ENCODE results near the gene TREML4. TPM values are rescaled to one million over a fixed set of nuclear protein-coding genes. Genes with fewer than 3 reads are reported as not detected.

Gene TREML4
- total and polyA plus RNA-seq, 2 donors (not counting 1 experiment from before 2014, with no cell fraction given), result 1.7 TPM; not detected in 1

DNA sequence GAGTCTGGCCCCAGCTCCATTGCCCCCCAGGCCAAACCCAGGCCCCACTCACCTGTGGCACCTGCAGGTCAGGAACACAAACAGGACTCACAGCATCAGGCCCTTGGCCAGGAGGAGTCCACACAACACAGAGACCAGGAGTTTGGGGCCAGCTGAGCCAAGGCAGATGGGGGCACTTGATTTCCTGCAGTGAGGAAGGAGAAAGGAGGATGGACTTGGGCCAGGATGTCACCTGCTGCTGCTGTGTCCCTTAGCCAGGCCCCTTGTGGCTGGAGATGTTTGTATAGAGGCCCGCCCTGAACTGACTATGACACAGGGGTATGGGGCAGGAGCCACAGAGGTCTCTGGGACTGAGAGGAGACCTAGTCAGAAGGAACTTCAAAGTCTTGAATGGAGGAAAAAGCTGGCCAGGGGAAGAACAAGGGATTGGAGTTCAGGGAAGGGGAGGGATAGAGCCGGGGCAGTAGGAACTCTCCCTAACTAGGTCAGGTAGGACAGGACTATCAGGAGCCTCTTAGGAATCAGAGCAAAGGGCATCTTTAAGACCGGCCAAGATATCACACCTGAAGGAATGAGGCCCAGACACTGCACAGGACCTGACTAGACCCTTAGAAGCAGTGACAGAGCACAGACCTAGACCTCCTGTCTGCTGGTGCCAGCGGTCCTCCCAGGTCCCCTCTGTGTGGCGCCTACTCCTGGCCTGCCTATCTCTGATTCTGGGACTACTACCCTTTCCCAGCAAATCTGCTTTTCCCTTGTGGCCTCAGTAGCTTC, 18.4 kb upstream of the TREML4 start:
- ATAC-seq (ENCODE audit: low read depth) (no peak), DNase-seq (no peak)
- Mint-ChIP-seq H3K9me3 (ENCODE audit: insufficient read depth) (peaks cover 9% of the 10 kb centered on the region), H3K4me3 (peak overlapping the region; percentile 61), H3K27me3 (no peaks in the 10 kb centered on the region), H3K4me1 (peaks cover 49% of the 10 kb centered on the region), H3K27ac (peak overlapping the region; percentile 93)
- no peaks in the 10 kb centered on the region for H4K20me1 ChIP-seq (ENCODE audit: control insufficient read depth, insufficient read depth, low read length, poor library complexity, severe bottlenecking)
- H3K27me3 ChIP-seq (replicated peaks in 1 of 4; ENCODE audit: control extremely low read depth in 1 of 4, control insufficient read depth in 3 of 4, insufficient read depth in 4 of 4, low read length in 3 of 4), result no peaks in the 10 kb centered on the region
- peak overlapping the region; percentile 64 for H2AFZ ChIP-seq (ENCODE audit: insufficient read depth, low read depth, low read length, poor library complexity, severe bottlenecking)
- peaks cover 6 to 11% (median 6%) of the 10 kb centered on the region in 3 donors for H3K9me3 ChIP-seq (ENCODE audit: control extremely low read depth in 1 of 3, control insufficient read depth in 2 of 3, insufficient read depth in 1 of 3, low read length in 2 of 3)
- peak overlapping the region; percentile 71 for H3K4me2 ChIP-seq (replicated peaks; ENCODE audit: low read depth, low read length, poor library complexity, severe bottlenecking)
- H3K4me1 ChIP-seq (ENCODE audit: control insufficient read depth in 2 of 2, insufficient read depth in 2 of 2, low read length in 2 of 2), result peaks cover 31 to 37% of the 10 kb centered on the region in 2 donors
- H3K4me3 ChIP-seq (ENCODE audit: control extremely low read depth in 1 of 5, extremely low read depth in 1 of 5, insufficient read depth in 1 of 5, low read depth in 2 of 5, low read length in 4 of 5), result no peak overlapping the region
- TF ChIP-seq EZH2 (IDR thresholded peaks at IDR 0.05; ENCODE audit: borderline replicate concordance, insufficient read depth, low read depth, low read length, poor library complexity, severe bottlenecking), result no peak
- TF ChIP-seq, protein P1, sequence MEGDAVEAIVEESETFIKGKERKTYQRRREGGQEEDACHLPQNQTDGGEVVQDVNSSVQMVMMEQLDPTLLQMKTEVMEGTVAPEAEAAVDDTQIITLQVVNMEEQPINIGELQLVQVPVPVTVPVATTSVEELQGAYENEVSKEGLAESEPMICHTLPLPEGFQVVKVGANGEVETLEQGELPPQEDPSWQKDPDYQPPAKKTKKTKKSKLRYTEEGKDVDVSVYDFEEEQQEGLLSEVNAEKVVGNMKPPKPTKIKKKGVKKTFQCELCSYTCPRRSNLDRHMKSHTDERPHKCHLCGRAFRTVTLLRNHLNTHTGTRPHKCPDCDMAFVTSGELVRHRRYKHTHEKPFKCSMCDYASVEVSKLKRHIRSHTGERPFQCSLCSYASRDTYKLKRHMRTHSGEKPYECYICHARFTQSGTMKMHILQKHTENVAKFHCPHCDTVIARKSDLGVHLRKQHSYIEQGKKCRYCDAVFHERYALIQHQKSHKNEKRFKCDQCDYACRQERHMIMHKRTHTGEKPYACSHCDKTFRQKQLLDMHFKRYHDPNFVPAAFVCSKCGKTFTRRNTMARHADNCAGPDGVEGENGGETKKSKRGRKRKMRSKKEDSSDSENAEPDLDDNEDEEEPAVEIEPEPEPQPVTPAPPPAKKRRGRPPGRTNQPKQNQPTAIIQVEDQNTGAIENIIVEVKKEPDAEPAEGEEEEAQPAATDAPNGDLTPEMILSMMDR (IDR thresholded peaks at IDR 0.05), result no peak
- peak overlapping the region; percentile 77 to 91 for H3K27ac ChIP-seq (ENCODE audit: low read length in 2 of 2)
- intact Hi-C loops (cut with micrococcal nuclease), result no loop called here
- WGBS (ENCODE audit: insufficient coverage), result 98% methylated on average over 4 of the region's 5 CpGs
- no peak overlapping the region for H3K9ac ChIP-seq (ENCODE audit: low read length)
- H3K36me3 ChIP-seq (replicated peaks in 1 of 2; ENCODE audit: control extremely low read depth in 1 of 2, control insufficient read depth in 1 of 2, extremely low read depth in 1 of 2, insufficient read depth in 2 of 2, low read length in 1 of 2), result no peaks in the 10 kb centered on the region
- H3K79me2 ChIP-seq (ENCODE audit: control insufficient read depth, insufficient read depth, low read length), result no peaks in the 10 kb centered on the region
- ChIA-PET POLR2A (no interaction called here), CTCF (interaction anchor here (1.2 to 1.7 kb wide), 2 partner anchors 27 to 95 kb away, joined by 3 to 4 read pairs; no protein-coding TSS in a partner anchor)

DNA sequence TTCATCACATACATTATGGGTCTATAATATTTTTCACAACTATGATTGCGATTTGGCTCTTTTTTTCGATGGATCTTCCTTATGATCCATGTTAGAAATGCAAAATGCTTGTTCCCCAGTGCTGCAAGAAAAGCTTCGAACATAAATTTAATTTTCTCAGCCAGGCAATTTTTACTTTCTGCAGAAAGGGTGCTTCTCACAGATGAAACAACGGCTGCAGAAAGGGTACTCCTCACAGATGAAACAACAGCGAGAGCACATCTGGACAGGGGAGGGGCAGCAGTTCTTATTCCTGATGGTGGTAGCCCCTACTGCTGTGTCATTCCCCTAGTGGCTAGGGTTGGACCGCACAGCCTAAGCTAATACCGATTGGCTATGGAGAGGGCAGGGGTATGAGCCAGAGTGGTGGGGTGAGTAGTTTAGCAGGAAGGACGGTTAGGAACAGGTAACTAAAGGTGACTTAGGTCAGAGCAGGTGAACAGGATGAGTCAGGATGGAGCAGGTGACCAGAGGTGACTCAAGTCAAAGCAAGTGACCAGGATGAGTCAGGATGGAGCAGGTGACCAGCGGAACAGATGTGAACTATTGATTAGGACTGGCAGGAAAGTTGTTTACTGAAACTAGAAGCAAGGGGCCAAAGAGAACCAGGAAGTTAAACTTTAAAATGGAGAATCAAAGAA, 13.4 kb upstream of the TREML4 start:
- Histone ChIP-seq H2AFZ (ENCODE audit: insufficient read depth, low read depth, low read length, poor library complexity, severe bottlenecking) (no peak overlapping the region), H3K9me3 (ENCODE audit: control extremely low read depth in 1 of 3, control insufficient read depth in 2 of 3, insufficient read depth in 1 of 3, low read length in 2 of 3) (peaks cover 3 to 19% (median 5%) of the 10 kb centered on the region in 3 donors), H3K4me1 (ENCODE audit: control insufficient read depth in 2 of 2, insufficient read depth in 2 of 2, low read length in 2 of 2) (peaks cover 5 to 16% of the 10 kb centered on the region in 2 donors), H3K36me3 (replicated peaks in 1 of 2; ENCODE audit: control extremely low read depth in 1 of 2, control insufficient read depth in 1 of 2, extremely low read depth in 1 of 2, insufficient read depth in 2 of 2, low read length in 1 of 2) (no peaks in the 10 kb centered on the region), H3K79me2 (ENCODE audit: control insufficient read depth, insufficient read depth, low read length) (no peaks in the 10 kb centered on the region), H3K4me2 (replicated peaks; ENCODE audit: low read depth, low read length, poor library complexity, severe bottlenecking) (no peak overlapping the region), H3K4me3 (ENCODE audit: control extremely low read depth in 1 of 5, extremely low read depth in 1 of 5, insufficient read depth in 1 of 5, low read depth in 2 of 5, low read length in 4 of 5) (no peak overlapping the region), H4K20me1 (ENCODE audit: control insufficient read depth, insufficient read depth, low read length, poor library complexity, severe bottlenecking) (no peaks in the 10 kb centered on the region), H3K27ac (ENCODE audit: low read length in 2 of 2) (no peak overlapping the region), H3K9ac (ENCODE audit: low read length) (no peak overlapping the region), H3K27me3 (replicated peaks in 1 of 4; ENCODE audit: control extremely low read depth in 1 of 4, control insufficient read depth in 3 of 4, insufficient read depth in 4 of 4, low read length in 3 of 4) (no peaks in the 10 kb centered on the region)
- peaks cover 20% of the 10 kb centered on the region for H3K4me1 Mint-ChIP-seq
- H3K4me3 Mint-ChIP-seq, result no peak overlapping the region
- ATAC-seq (ENCODE audit: low read depth) (no peak), DNase-seq (no peak)
- H3K9me3 Mint-ChIP-seq (ENCODE audit: insufficient read depth), result peaks cover 5% of the 10 kb centered on the region
- TF ChIP-seq EZH2 (IDR thresholded peaks at IDR 0.05; ENCODE audit: borderline replicate concordance, insufficient read depth, low read depth, low read length, poor library complexity, severe bottlenecking), result no peak
- ChIA-PET CTCF (no interaction called here), POLR2A (no interaction called here)
- 99% methylated on average over 9 of the region's 9 CpGs for WGBS (ENCODE audit: insufficient coverage)
- intact Hi-C loops (cut with micrococcal nuclease), result no loop called here
- H3K27ac Mint-ChIP-seq, result no peak overlapping the region
- H3K27me3 Mint-ChIP-seq, result no peaks in the 10 kb centered on the region
